Measurements from ENCODE around the gene KLHDC8B.

Gene KLHDC8B

DNA sequence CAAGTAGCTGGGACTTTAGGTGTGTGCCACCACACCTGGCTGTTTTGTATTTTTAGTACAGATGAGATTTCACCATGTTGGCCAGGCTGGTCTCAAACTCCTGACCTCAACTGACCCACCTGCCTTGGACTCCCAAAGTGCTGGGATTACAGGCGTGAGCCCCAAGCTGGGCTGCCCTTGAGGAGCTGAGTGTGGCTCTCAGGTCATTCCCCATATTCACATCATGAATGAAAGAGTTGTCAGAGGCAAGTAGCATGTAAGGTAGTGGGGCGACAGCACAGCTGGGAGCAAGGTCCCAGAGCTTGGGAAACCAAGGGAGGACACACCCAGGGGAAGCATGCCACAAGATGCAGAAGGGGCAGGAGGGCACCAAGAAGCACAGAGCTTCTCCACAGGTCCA, 10.2 kb upstream of the KLHDC8B start:
- no peak for DNase-seq

DNA sequence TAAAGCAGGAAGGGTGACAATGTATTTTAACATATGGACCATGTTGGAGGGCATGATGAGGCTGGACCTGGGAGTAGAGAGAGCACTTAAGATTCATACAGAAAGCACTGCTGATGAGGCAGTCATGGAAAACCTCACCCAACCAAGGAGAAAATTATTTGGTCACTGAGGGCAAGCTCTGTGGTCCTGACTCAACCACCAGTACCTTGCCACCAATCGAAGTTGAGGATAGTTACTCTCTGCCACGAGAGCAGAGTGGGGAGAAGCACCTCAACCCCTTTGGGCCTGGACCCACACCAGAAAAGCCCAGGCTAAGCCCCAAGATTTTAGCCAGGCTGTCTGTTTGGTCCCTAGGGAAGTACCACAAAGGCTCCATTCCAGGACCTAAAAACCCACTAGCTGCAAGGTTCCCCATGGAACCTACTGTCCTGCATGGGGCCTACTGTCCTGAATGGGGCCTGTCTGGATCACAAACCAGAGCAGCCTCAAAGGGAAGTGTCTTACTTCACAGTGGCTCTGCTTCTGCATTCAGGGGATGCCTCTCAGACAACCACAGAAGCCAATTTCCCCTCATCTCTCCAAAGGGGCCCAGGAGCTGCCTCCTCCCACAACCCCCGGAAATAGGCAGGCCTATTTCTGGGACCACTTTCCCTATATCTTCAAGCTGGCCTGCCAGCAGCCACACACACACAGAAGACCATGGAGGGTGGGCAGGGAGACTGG, 9.4 kb upstream of the KLHDC8B start:
- no peak for DNase-seq

- DNase-seq, result no peak
These were observed 8.5 kb upstream of the KLHDC8B start for GRCh38 chr3:49162751-49163419.

GRCh38 chr3:49163609-49164008, 7.8 kb upstream of the KLHDC8B start:
- DNase-seq, result no peak

DNA sequence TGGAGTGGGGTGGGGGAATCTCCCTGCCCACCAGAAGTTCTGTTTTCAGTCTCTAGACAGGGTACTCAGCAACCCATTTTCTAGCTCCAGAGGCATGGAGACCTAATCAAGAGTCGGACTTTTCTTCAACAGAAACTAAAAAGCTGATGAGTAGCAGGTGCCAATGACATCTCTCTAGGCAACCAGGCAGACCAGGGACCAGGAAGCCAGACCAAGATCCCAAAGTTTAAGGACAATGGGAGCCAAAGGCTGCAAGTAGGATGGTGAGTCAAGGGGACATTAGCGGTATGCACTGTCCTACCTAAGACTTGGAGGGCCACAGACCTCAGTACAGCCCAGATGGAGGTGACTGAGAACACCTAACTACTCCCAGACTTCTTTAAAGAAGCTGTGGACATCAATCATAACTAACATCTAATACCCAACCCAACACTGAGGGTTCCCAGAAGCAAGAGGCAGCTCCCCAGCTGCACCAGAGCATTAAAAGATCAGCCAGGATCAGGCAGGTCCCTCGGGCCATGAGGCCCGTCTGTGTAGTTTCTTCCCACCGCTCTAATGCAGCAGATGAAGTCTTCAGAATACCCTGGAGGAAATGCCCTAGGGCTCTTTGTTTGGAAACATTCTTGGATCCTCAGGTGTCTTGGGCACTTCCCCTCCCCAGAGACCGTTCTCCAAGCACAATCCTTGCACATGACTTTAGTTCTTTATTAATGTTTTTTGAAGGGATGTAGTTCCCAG, 6.2 kb upstream of the KLHDC8B start:
- DNase-seq, result no peak

- peak; percentile 72 for DNase-seq
These were observed 5.3 kb upstream of the KLHDC8B start, which contains the start of gene CCDC71 for GRCh38 chr3:49165771-49166751. Gene CCDC71 (minus strand): TSS chr3:49166331. CDS start chr3:49164208, 2,123 bp downstream.

- DNase-seq, result no peak
These were observed 4.4 kb upstream of the KLHDC8B start for GRCh38 chr3:49166752-49167556.

GRCh38 chr3:49170744-49171118, 667 bp upstream of the KLHDC8B start:
- DNase-seq, result no peak

GRCh38 chr3:49171775-49172500, 540 bp downstream of the KLHDC8B start:
- DNase-seq, result no peak

GRCh38 chr3:49172551-49173041, 1.2 kb downstream of the KLHDC8B start:
- no peak for DNase-seq

- DNase-seq, result no peak
These were observed 1.9 kb downstream of the KLHDC8B start for GRCh38 chr3:49173116-49173791.

DNA sequence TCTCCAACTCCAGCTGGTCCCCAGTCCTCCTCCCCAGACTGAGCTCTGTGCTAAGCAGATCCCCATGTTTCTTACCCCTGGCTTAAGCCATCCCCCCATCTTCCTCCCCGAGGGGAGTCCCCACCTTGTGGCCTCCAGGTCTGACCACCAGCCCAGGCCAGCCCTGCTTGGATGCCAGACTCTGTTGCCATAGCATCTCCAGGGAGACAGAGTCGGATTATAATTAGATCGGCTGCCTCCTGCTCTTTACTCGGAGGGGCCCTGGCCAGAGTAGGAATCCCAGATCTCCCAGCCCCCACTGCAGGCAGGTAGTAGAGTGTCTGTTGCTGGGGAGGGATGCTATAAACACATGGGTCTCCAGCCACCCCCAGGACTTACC, 2.4 kb downstream of the KLHDC8B start:
- no peak for DNase-seq

- DNase-seq, result no peak
These were observed 3.1 kb downstream of the KLHDC8B start for GRCh38 chr3:49174397-49174985.

DNA sequence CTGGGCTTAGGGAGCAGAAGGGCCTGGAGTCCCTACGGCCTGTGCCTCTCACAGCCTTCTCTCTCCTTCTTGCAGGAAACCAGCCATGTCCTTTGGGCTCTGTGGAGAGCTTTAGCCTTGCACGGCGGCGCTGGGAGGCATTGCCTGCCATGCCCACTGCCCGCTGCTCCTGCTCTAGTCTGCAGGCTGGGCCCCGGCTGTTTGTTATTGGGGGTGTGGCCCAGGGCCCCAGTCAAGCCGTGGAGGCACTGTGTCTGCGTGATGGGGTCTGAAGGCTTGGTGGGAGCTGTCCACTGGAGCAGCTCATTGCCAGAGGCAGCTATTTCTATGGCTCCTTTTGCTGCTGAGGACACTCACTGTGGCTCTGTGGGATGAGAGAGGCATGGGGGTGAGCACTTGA, 4.1 kb downstream of the KLHDC8B start:
- DNase-seq, result no peak

- DNase-seq, result no peak
These were observed 5.7 kb downstream of the KLHDC8B start for GRCh38 chr3:49177073-49177472.

DNA sequence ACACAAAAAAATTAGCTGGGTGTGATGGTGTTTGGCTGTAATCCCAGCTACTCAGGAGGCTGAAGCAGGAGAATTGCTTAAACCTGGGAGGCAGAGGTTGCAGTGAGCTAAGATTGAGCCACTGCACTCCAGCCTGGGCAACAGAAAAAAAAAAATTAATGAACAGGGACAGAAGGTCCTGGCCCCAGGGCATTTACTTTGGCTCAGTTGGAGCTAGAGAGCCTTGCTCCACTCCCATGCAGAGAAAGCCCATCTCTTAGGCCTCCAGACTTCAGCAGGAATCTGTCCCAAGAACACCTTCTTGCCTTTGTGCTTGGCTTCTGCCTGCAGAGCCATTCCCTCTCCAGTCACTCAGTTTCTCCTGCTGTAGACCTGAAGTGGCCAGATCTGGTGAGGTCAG, 8.7 kb downstream of the KLHDC8B start:
- no peak for DNase-seq

GRCh38 chr3:49181351-49181750, 10.0 kb downstream of the KLHDC8B start:
- DNase-seq, result no peak

GRCh38 chr3:49182682-49183081, 11.3 kb downstream of the KLHDC8B start:
- no peak for DNase-seq

GRCh38 chr3:49183873-49184272, 12.5 kb downstream of the KLHDC8B start:
- DNase-seq, result no peak

DNA sequence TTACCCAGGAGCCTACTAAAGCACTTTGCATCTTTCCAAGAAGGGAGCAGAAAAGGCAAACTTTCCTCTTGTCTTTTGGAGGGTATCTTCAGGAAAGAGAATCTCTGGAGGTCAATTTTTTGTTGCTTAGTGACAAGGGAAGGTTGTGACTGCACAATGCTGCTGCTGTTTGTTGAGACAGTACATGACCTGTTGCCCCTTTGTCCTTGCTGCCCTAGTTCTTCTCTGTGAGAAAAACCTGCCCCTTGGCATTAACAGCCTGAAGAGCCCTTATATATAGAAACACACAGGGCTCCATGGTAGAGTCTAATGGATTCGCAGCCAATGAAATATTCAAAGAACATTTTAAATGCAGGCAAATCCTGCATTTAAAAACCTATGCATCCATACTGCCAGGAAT, 20.3 kb downstream of the KLHDC8B start:
- no peak for DNase-seq
